GM23338 (cell line): ENCODE data around the gene HSDL1. TPM values are rescaled to one million over a fixed set of nuclear protein-coding genes. Genes with fewer than 3 reads are reported as not detected.

Experiments
- ATAC-seq: fragments of 200-7000 bp; cut with Tn5 transposase; 3 replicates; pipeline ENCODE4 v1.9.1; 2020
- DNase-seq: peaks from one replicate; pipeline ENCODE4 v3.0.0-alpha.2; 2015; ENCODE audit warnings: low spot score
- H2AFZ ChIP-seq: fragments of 200-600 bp; sonication (generic); 2 replicates; pipeline ENCODE4 v1.8.0; 2016; ENCODE audit warnings: antibody characterized with exemption, mild to moderate bottlenecking, moderate library complexity
- H3F3A ChIP-seq: fragments of 200-600 bp; sonication (generic); replicated peaks from 2 replicates; pipeline ENCODE4 v1.8.0; 2017; ENCODE audit warnings: antibody characterized with exemption, mixed run types, low read depth
- H3K27ac ChIP-seq: fragments of 200-600 bp; sonication (generic); 2 replicates; pipeline ENCODE4 v1.6.1; 2016; ENCODE audit warnings: low read depth
- H3K27me3 ChIP-seq: fragments of 200-600 bp; sonication (generic); 2 replicates; pipeline ENCODE4 v1.8.0; 2016; ENCODE audit warnings: mild to moderate bottlenecking, mixed run types, moderate library complexity; ENCODE audit not compliant: insufficient read depth
- H3K36me3 ChIP-seq: fragments of 200-600 bp; sonication (generic); 2 replicates; pipeline ENCODE4 v1.8.0; 2016; ENCODE audit warnings: mild to moderate bottlenecking; ENCODE audit not compliant: insufficient read depth
- H3K4me1 ChIP-seq: fragments of 200-600 bp; sonication (generic); 2 replicates; pipeline ENCODE4 v1.8.0; 2016; ENCODE audit warnings: mild to moderate bottlenecking, moderate library complexity; ENCODE audit not compliant: insufficient read depth
- H3K4me2 ChIP-seq: fragments of 200-600 bp; sonication (generic); 2 replicates; pipeline ENCODE4 v1.7.1; 2017; ENCODE audit warnings: mixed run types
- H3K4me3 ChIP-seq: fragments of 200-600 bp; sonication (generic); 2 replicates; pipeline ENCODE4 v1.6.1; 2016; ENCODE audit warnings: mixed run types
- H3K79me2 ChIP-seq: fragments of 200-600 bp; sonication (generic); replicated peaks from 2 replicates; pipeline ENCODE4 v1.8.0; 2017; ENCODE audit warnings: mild to moderate bottlenecking; ENCODE audit not compliant: insufficient read depth
- H3K9me2 ChIP-seq: fragments of 200-600 bp; sonication (generic); 2 replicates; pipeline ENCODE4 v1.8.0; 2017; ENCODE audit not compliant: insufficient read depth
- H4K20me1 ChIP-seq: fragments of 200-600 bp; sonication (generic); replicated peaks from 2 replicates; pipeline ENCODE4 v1.8.0; 2017; ENCODE audit warnings: mild to moderate bottlenecking; ENCODE audit not compliant: insufficient read depth
- H3K27ac Mint-ChIP-seq: 2 replicates; pipeline ENCODE4 v1.8.0; 2020; ENCODE audit warnings: inconsistent platforms, mild to moderate bottlenecking, moderate library complexity, mixed read lengths
- H3K27me3 Mint-ChIP-seq: 3 replicates; pipeline ENCODE4 v1.8.0; 2022; ENCODE audit warnings: low read depth, mild to moderate bottlenecking, moderate library complexity, mixed read lengths, inconsistent platforms; ENCODE audit not compliant: insufficient read depth, poor library complexity
- H3K36me3 Mint-ChIP-seq: 3 replicates; pipeline ENCODE4 v1.8.0; 2021; ENCODE audit warnings: low read depth, mild to moderate bottlenecking, inconsistent platforms, moderate library complexity, mixed read lengths
- H3K4me1 Mint-ChIP-seq: 3 replicates; pipeline ENCODE4 v1.8.0; 2020; ENCODE audit warnings: mild to moderate bottlenecking, inconsistent platforms, mixed read lengths
- H3K4me3 Mint-ChIP-seq: 3 replicates; pipeline ENCODE4 v1.8.0; 2021; ENCODE audit warnings: moderate library complexity, mild to moderate bottlenecking, inconsistent platforms, mixed read lengths
- H3K9me3 Mint-ChIP-seq: 3 replicates; pipeline ENCODE4 v1.8.0; 2020; ENCODE audit warnings: moderate library complexity, mild to moderate bottlenecking, inconsistent platforms, mixed read lengths
- CREB1 ChIP-seq: fragments of 250-450 bp; sonication (Bioruptor Pico); IDR thresholded peaks from 2 replicates; pipeline ENCODE4 v1.5.0; 2020; ENCODE audit warnings: low read depth, mild to moderate bottlenecking, moderate library complexity
- EZH2 ChIP-seq: fragments of 200-600 bp; sonication (generic); IDR thresholded peaks from one replicate; pipeline ENCODE4 v1.8.0; 2017; ENCODE audit warnings: antibody characterized with exemption, mild to moderate bottlenecking, low read depth; ENCODE audit not compliant: unreplicated experiment
- EZH2phosphoT487 ChIP-seq: fragments of 200-600 bp; sonication (generic); IDR thresholded peaks from one replicate; pipeline ENCODE4 v1.8.1; 2018; ENCODE audit warnings: antibody characterized with exemption; ENCODE audit not compliant: unreplicated experiment
- JUNB ChIP-seq: IDR thresholded peaks from one replicate; pipeline ENCODE4 v1.6.1; 2016; ENCODE audit warnings: antibody characterized with exemption; ENCODE audit not compliant: unreplicated experiment
- NANOG ChIP-seq: IDR thresholded peaks from 2 replicates; pipeline ENCODE4 v1.6.1; 2016; ENCODE audit warnings: antibody characterized with exemption, borderline replicate concordance
- ZNF114 ChIP-seq: fragments of 250-450 bp; sonication (Bioruptor Pico); IDR thresholded peaks from 2 replicates; pipeline ENCODE4 v1.5.0; 2020; ENCODE audit warnings: mild to moderate bottlenecking, moderate library complexity
- ZNF331 ChIP-seq: fragments of 250-450 bp; sonication (Bioruptor Pico); IDR thresholded peaks from 2 replicates; pipeline ENCODE4 v1.5.0; 2020; ENCODE audit warnings: low read depth, mild to moderate bottlenecking, moderate library complexity
- ZNF462 ChIP-seq: fragments of 250-450 bp; sonication (Bioruptor Pico); IDR thresholded peaks from 2 replicates; pipeline ENCODE4 v1.5.0; 2020; ENCODE audit warnings: mild to moderate bottlenecking, moderate library complexity
- polyA plus RNA-seq: library from polyadenylated mRNA; unstranded; fragments of >200 nt; fragmentation: Nextera tagmentation; extraction: Ambion mirVana; gene quantifications from 2 replicates; pipeline ENCODE4 v1.2.1, GENCODE V29; 2016
- total RNA-seq: library from RNA; depleted of rRNA; stranded (reverse); fragments of >200 nt; shearing (Covaris generic); gene quantifications from 2 replicates; pipeline ENCODE4 v1.2.3, GENCODE V29; 2014
- TF ChIP-seq, protein P1 (sequence below), 2 experiments: fragments of 200-600 bp in 1 of 2; sonication (generic) in 1 of 2; conservative IDR thresholded peaks; 2 replicates each; pipeline versions ENCODE4 v1.5.1 to v1.6.1; 2016 to 2017; ENCODE audit warnings: antibody characterized with exemption in 2 of 2, low read depth in 2 of 2, mild to moderate bottlenecking in 2 of 2, moderate library complexity in 1 of 2

HSDL1 gene
- total and polyA plus RNA-seq, 2 experiments from 2014 or later = 16.6 to 46.1 TPM

DNA sequence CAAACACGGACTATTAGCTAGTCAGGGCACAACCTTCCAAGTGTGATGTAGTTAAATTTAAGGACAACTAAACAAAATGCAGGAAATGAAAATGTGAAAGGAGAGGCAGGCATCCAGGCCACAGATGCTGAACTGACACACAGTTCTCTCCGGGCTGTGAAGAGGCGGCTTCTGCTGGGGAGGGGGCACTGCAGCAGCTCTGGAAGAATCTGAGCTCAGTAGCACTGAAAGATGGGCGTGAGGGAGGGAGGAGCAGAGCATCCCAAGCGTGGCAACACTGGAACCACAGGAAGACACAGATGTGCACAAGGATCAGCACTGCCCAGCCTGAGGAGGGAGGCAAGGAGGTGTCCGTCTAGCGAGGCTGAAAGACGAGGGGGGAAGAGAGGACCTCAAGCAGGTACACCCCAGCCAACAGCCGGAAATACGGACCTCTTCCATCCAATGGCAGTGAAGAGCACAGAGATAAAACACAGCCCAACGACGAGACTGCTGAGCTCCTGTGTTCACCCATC is 39.6 kb downstream of the HSDL1 start:
- ATAC-seq = no peak
- H4K20me1 ChIP-seq = peaks cover 17% of the 10 kb centered on the region; the same call in 1 of the 2 replicates
- no peaks in the 10 kb centered on the region for H3K9me3 Mint-ChIP-seq

GRCh38 chr16:84104231-84104630 is 40.7 kb downstream of the HSDL1 start:
- Histone ChIP-seq H3F3A (no peaks in the 10 kb centered on the region), H3K27ac (no peak overlapping the region), H3K9me2 (no peaks in the 10 kb centered on the region), H4K20me1 (peaks cover 8% of the 10 kb centered on the region; the same call in 1 of the 2 replicates), H3K27me3 (no peaks in the 10 kb centered on the region), H3K4me3 (no peak overlapping the region), H2AFZ (no peak overlapping the region), H3K4me1 (no peaks in the 10 kb centered on the region), H3K79me2 (peaks cover 89% of the 10 kb centered on the region), H3K4me2 (no peak overlapping the region), H3K36me3 (peaks cover 3% of the 10 kb centered on the region; the same call in 1 of the 2 replicates)
- H3K36me3 Mint-ChIP-seq = peaks cover 6% of the 10 kb centered on the region; the same call in 1 of the 3 replicates
- H3K4me3 Mint-ChIP-seq = no peak overlapping the region
- H3K27me3 Mint-ChIP-seq = peaks cover 1% of the 10 kb centered on the region
- no peaks in the 10 kb centered on the region for H3K9me3 Mint-ChIP-seq
- DNase-seq = no peak
- ATAC-seq = no peak
- peaks cover 2% of the 10 kb centered on the region; the same call in 1 of the 3 replicates for H3K4me1 Mint-ChIP-seq
- H3K27ac Mint-ChIP-seq = no peak overlapping the region
- TF ChIP-seq JUNB (no peak), ZNF331 (CRISPR knock-in tag) (no peak), NANOG (no peak), EZH2phosphoT487 (no peak), ZNF114 (no peak), ZNF462 (no peak)
- TF ChIP-seq, protein P1, sequence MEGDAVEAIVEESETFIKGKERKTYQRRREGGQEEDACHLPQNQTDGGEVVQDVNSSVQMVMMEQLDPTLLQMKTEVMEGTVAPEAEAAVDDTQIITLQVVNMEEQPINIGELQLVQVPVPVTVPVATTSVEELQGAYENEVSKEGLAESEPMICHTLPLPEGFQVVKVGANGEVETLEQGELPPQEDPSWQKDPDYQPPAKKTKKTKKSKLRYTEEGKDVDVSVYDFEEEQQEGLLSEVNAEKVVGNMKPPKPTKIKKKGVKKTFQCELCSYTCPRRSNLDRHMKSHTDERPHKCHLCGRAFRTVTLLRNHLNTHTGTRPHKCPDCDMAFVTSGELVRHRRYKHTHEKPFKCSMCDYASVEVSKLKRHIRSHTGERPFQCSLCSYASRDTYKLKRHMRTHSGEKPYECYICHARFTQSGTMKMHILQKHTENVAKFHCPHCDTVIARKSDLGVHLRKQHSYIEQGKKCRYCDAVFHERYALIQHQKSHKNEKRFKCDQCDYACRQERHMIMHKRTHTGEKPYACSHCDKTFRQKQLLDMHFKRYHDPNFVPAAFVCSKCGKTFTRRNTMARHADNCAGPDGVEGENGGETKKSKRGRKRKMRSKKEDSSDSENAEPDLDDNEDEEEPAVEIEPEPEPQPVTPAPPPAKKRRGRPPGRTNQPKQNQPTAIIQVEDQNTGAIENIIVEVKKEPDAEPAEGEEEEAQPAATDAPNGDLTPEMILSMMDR (conservative IDR thresholded peaks at IDR 0.05; ENCODE audit: low read depth in 2 of 2) = no peak

More for the DNA sequence above, 39.6 kb downstream of the HSDL1 start:
- peaks cover 3% of the 10 kb centered on the region; the same call in 1 of the 2 replicates for H3K36me3 ChIP-seq
- Mint-ChIP-seq H3K27ac (peak overlapping the region; percentile 26; the same call in 1 of the 2 replicates), H3K4me1 (peaks cover 2% of the 10 kb centered on the region; the same call in 1 of the 3 replicates), H3K36me3 (peaks cover 6% of the 10 kb centered on the region; the same call in 1 of the 3 replicates), H3K27me3 (peaks cover 1% of the 10 kb centered on the region), H3K4me3 (no peak overlapping the region)
- H3F3A ChIP-seq = no peaks in the 10 kb centered on the region
- no peak overlapping the region for H3K27ac ChIP-seq
- no peak overlapping the region for H3K4me2 ChIP-seq
- DNase-seq = no peak
- H3K79me2 ChIP-seq = peaks cover 95% of the 10 kb centered on the region
- no peaks in the 10 kb centered on the region for H3K27me3 ChIP-seq
- no peaks in the 10 kb centered on the region for H3K4me1 ChIP-seq
- H3K4me3 ChIP-seq = no peak overlapping the region
- no peaks in the 10 kb centered on the region for H3K9me2 ChIP-seq
- no peak for TF ChIP-seq CREB1 (CRISPR knock-in tag)
- TF ChIP-seq EZH2 = no peak
- TF ChIP-seq, protein P1 (conservative IDR thresholded peaks at IDR 0.05; ENCODE audit: low read depth in 2 of 2) = no peak
- TF ChIP-seq ZNF331 (CRISPR knock-in tag) = no peak
- H2AFZ ChIP-seq = no peak overlapping the region
